Glutamatergic neuron (in vitro differentiated cells): ENCODE data around the gene MAPT. TPM values are rescaled to one million over a fixed set of nuclear protein-coding genes. Genes with fewer than 3 reads are reported as not detected.
"Not testable (repeated sequence)": the region's sequence is repeated elsewhere in the genome, so short reads cannot be mapped to it uniquely, and the experiment has no call there.

Experiments used
- DNase-seq: peaks from one replicate; pipeline ENCODE4 v3.0.0; 2022
- H3K27ac Mint-ChIP-seq: one replicate; pipeline ENCODE4 v1.8.0; 2020; ENCODE audit warnings: mild to moderate bottlenecking, mixed read lengths, inconsistent platforms; ENCODE audit not compliant: unreplicated experiment
- H3K27me3 Mint-ChIP-seq: one replicate; pipeline ENCODE4 v1.8.0; 2020; ENCODE audit warnings: mild to moderate bottlenecking, moderate library complexity, mixed read lengths, inconsistent platforms; ENCODE audit not compliant: unreplicated experiment
- H3K36me3 Mint-ChIP-seq: one replicate; pipeline ENCODE4 v1.8.0; 2020; ENCODE audit warnings: mild to moderate bottlenecking, mixed read lengths, inconsistent platforms; ENCODE audit not compliant: unreplicated experiment
- H3K4me1 Mint-ChIP-seq: one replicate; pipeline ENCODE4 v1.8.0; 2020; ENCODE audit warnings: mild to moderate bottlenecking, low read depth, mixed read lengths, inconsistent platforms; ENCODE audit not compliant: unreplicated experiment
- H3K4me3 Mint-ChIP-seq: one replicate; pipeline ENCODE4 v1.8.0; 2020; ENCODE audit warnings: mild to moderate bottlenecking, mixed read lengths, inconsistent platforms; ENCODE audit not compliant: unreplicated experiment
- H3K9me3 Mint-ChIP-seq: one replicate; pipeline ENCODE4 v1.8.0; 2020; ENCODE audit warnings: mild to moderate bottlenecking, moderate library complexity, mixed read lengths, inconsistent platforms; ENCODE audit not compliant: unreplicated experiment
- CTCF ChIP-seq: fragments of 200-600 bp; sonication (generic); IDR thresholded peaks from one replicate; pipeline ENCODE4 v1.5.0; 2021; ENCODE audit not compliant: partially characterized antibody, unreplicated experiment
- total RNA-seq: library from RNA; stranded (reverse); fragmentation: NEBNext Ultra II Directional; extraction: Animal tissue kit (Norgen Biotek cat#: 25700); gene quantifications from one replicate; pipeline ENCODE4 v1.2.1, GENCODE V29; 2021; ENCODE audit not compliant: unreplicated experiment

The MAPT gene
- total RNA-seq, 1 donor from 2014 or later: 123 TPM

DNA sequence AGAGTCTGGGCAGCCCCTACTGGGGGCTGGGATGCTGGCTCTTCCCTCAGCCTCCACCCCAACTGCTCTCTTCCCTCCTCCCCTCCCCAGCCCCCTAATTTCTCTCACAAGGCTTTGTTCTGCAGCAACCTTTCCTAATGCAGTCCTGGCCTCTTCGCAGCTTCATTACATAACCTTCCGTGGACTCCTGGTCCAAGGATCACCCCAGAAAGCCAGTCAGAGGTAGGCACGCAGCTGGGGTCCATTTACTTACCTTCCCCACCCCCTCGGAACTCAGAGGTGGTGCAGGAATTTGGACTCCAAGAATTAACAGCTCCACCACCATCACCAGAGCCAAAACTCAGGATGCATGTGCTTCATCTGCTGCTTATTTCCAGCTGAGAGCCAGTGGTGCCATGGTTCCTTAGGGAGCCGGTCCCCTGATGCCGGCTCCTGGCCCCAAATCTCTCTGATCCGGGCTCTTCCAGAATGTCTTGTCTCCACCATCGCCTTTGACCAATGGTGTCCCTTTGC lies 40.9 kb downstream of the MAPT start:
- no peak overlapping the region for H3K27ac Mint-ChIP-seq
- H3K4me3 Mint-ChIP-seq: no peak overlapping the region
- DNase-seq: no peak
- no peaks in the 10 kb centered on the region for H3K36me3 Mint-ChIP-seq
- H3K27me3 Mint-ChIP-seq: peaks cover 6% of the 10 kb centered on the region
- peaks cover 6% of the 10 kb centered on the region for H3K9me3 Mint-ChIP-seq
- peaks cover 18% of the 10 kb centered on the region for H3K4me1 Mint-ChIP-seq
- no peak for TF ChIP-seq CTCF

- H3K36me3 Mint-ChIP-seq: no peaks in the 10 kb centered on the region
- peak overlapping the region; percentile 14 for H3K27ac Mint-ChIP-seq
- peaks cover 6% of the 10 kb centered on the region for H3K9me3 Mint-ChIP-seq
- peaks cover 18% of the 10 kb centered on the region for H3K4me1 Mint-ChIP-seq
- peaks cover 6% of the 10 kb centered on the region for H3K27me3 Mint-ChIP-seq
- H3K4me3 Mint-ChIP-seq: peak overlapping the region; percentile 10
- TF ChIP-seq CTCF: no peak
- no peak for DNase-seq
Observed at GRCh38 chr17:45935710-45936509, 41.6 kb downstream of the MAPT start.

GRCh38 chr17:45936610-45937009 lies 42.3 kb downstream of the MAPT start:
- Mint-ChIP-seq H3K4me1 (peaks cover 18% of the 10 kb centered on the region), H3K27ac (no peak overlapping the region), H3K9me3 (peaks cover 6% of the 10 kb centered on the region), H3K27me3 (peaks cover 6% of the 10 kb centered on the region), H3K4me3 (no peak overlapping the region), H3K36me3 (no peaks in the 10 kb centered on the region)
- TF ChIP-seq CTCF: no peak
- DNase-seq: no peak

DNA sequence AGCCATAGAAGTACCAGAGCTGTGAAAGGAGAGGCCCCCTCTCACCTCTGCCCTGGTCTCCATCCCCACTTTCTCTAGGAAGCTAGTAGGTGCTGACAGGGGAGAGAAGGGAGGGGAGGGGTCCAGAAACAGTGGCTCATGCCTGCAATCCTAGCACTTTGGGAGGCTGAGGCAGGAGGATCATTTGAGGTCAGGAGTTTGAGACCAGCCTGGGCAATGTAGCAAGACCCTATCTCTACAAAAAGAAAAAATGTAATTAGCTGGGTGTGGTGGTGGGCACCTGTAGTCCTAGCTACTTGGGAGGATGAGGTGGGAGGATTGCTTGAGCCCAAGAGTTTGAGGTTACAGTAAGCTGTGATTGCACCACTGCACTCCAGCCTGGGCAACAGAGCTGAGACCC lies 42.8 kb downstream of the MAPT start:
- H3K4me1 Mint-ChIP-seq: peaks cover 20% of the 10 kb centered on the region
- not testable (repeated sequence) for H3K9me3 Mint-ChIP-seq, H3K36me3 Mint-ChIP-seq, H3K27ac Mint-ChIP-seq, DNase-seq, H3K4me3 Mint-ChIP-seq, H3K27me3 Mint-ChIP-seq

DNA sequence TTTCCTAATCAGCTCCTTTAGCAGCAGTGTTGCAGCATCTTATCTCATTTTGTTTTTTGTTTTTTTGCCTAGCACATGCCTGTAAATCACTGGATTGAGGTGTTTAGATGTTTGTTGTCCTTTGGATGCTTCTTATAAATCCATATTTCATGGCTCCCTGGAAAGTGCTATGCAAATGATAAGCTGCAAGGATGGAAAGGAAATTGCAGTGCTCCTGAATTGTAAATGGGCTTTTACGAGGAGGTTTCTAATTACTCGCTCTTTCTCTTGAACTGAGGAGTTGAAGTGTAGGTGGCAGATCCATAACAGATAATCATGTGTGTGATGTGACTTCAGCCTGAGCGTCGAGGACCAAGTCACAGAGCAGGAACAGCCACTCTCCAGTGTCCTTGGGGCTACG lies 45.0 kb downstream of the MAPT start:
- H3K27ac Mint-ChIP-seq: no peak overlapping the region
- H3K27me3 Mint-ChIP-seq: peaks cover 8% of the 10 kb centered on the region
- no peaks in the 10 kb centered on the region for H3K36me3 Mint-ChIP-seq
- no peak for TF ChIP-seq CTCF
- no peak for DNase-seq
- H3K4me3 Mint-ChIP-seq: no peak overlapping the region
- H3K4me1 Mint-ChIP-seq: peaks cover 23% of the 10 kb centered on the region
- H3K9me3 Mint-ChIP-seq: peaks cover 8% of the 10 kb centered on the region
